ENCODE data around the gene CPED1. TPM values are rescaled to one million over a fixed set of nuclear protein-coding genes. Genes with fewer than 3 reads are reported as not detected.

The CPED1 gene
- total RNA-seq, 1 experiment from 2014 or later = 0.13 TPM

DNA sequence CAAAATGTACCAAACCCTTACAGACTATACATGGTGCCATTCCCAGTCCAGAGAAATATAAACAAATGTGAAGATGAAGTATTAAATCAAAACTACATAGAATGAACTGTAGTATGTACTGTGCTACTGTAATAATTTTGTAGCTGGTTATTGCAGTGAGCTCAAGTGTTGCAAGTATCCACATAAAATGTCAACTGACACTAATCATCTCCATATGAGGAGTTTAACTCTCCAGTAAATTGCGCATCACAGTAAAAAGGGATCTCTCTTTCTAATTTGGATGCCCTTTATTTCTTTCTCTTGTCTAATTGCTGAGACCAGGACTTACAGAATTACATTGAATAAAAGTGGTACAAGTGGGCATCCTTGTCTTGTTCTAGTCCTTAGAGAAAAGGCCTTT lies 165.5 kb downstream of the CPED1 start:
- no peak overlapping the region for H2BK5ac ChIP-seq (ENCODE audit: insufficient read length, low read length)
- H2BK120ac ChIP-seq (ENCODE audit: low read depth, low read length, poor library complexity, severe bottlenecking) = no peak overlapping the region
- Mint-ChIP-seq H3K27ac (no peak overlapping the region), H3K4me1 (no peaks in the 10 kb centered on the region), H3K36me3 (ENCODE audit: insufficient read depth in 1 of 3, low read depth in 3 of 3) (no peaks in the 10 kb centered on the region), H3K9me3 (no peaks in the 10 kb centered on the region), H3K27me3 (ENCODE audit: low read depth) (no peaks in the 10 kb centered on the region), H3K4me3 (no peak overlapping the region)
- H3K9ac ChIP-seq (ENCODE audit: extremely low read depth, insufficient read length, low read length) = no peak overlapping the region
- H3K23me2 ChIP-seq (ENCODE audit: insufficient read length, low read depth, low read length, poor library complexity, severe bottlenecking) = no peaks in the 10 kb centered on the region
- no peak overlapping the region for H2AK5ac ChIP-seq (ENCODE audit: insufficient read length, low read length)
- no peak overlapping the region for H3K56ac ChIP-seq (ENCODE audit: insufficient read length, low read depth, low read length)
- H3K4me1 ChIP-seq (ENCODE audit: insufficient read depth, low read length) = no peaks in the 10 kb centered on the region
- H2BK12ac ChIP-seq (ENCODE audit: insufficient read length, low read depth, low read length) = no peak overlapping the region
- H3K4ac ChIP-seq (ENCODE audit: low read depth, low read length) = no peak overlapping the region
- TF ChIP-seq, protein P1, sequence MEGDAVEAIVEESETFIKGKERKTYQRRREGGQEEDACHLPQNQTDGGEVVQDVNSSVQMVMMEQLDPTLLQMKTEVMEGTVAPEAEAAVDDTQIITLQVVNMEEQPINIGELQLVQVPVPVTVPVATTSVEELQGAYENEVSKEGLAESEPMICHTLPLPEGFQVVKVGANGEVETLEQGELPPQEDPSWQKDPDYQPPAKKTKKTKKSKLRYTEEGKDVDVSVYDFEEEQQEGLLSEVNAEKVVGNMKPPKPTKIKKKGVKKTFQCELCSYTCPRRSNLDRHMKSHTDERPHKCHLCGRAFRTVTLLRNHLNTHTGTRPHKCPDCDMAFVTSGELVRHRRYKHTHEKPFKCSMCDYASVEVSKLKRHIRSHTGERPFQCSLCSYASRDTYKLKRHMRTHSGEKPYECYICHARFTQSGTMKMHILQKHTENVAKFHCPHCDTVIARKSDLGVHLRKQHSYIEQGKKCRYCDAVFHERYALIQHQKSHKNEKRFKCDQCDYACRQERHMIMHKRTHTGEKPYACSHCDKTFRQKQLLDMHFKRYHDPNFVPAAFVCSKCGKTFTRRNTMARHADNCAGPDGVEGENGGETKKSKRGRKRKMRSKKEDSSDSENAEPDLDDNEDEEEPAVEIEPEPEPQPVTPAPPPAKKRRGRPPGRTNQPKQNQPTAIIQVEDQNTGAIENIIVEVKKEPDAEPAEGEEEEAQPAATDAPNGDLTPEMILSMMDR (conservative IDR thresholded peaks at IDR 0.05) = no peak
- no peak overlapping the region for H3K14ac ChIP-seq (ENCODE audit: insufficient read depth, low read length)
- no peak overlapping the region for H3T11ph ChIP-seq (ENCODE audit: low read length)
- no peak overlapping the region for H3K4me2 ChIP-seq (ENCODE audit: insufficient read depth, insufficient read length, low read length)
- H3K27ac ChIP-seq (ENCODE audit: insufficient read length, low read depth, low read length) = no peak overlapping the region
- H3K9me3 ChIP-seq (ENCODE audit: control insufficient read depth, low read depth, low read length) = no peaks in the 10 kb centered on the region
- H2BK20ac ChIP-seq (ENCODE audit: low read depth, low read length, poor library complexity, severe bottlenecking) = no peak overlapping the region
- no peaks in the 10 kb centered on the region; the same call in 1 of the 2 replicates for H3K27me3 ChIP-seq (ENCODE audit: insufficient read depth, low read length)
- H4K20me1 ChIP-seq (ENCODE audit: control insufficient read depth, insufficient read depth, insufficient read length) = no peaks in the 10 kb centered on the region
- H3K79me2 ChIP-seq (ENCODE audit: insufficient read depth, low read length) = no peaks in the 10 kb centered on the region
- H4K91ac ChIP-seq (ENCODE audit: insufficient read length, low read depth, low read length) = no peak overlapping the region
- H3K18ac ChIP-seq (ENCODE audit: insufficient read length, low read depth, low read length) = no peak overlapping the region
- H2BK15ac ChIP-seq (ENCODE audit: low read depth, low read length) = no peak overlapping the region
- no peak overlapping the region for H3K23ac ChIP-seq (ENCODE audit: insufficient read length, low read depth, low read length)
- no peak for DNase-seq
- H4K8ac ChIP-seq (replicated peaks; ENCODE audit: insufficient read length, low read depth, low read length) = no peak overlapping the region
- no peak overlapping the region for H2AFZ ChIP-seq (ENCODE audit: low read length)
- WGBS (ENCODE audit: extremely low coverage, insufficient read length, low lambda C conversion rate) = no CpG with 5 or more reads among the region's 1 CpG
- no peak overlapping the region for H4K5ac ChIP-seq (ENCODE audit: insufficient read length, low read depth, low read length)
- no peaks in the 10 kb centered on the region for H3K79me1 ChIP-seq (ENCODE audit: insufficient read depth, low read depth, low read length, poor library complexity, severe bottlenecking)

All from H9 (cell line).